ENCODE data around the gene CFDP1.

Gene CFDP1

DNA sequence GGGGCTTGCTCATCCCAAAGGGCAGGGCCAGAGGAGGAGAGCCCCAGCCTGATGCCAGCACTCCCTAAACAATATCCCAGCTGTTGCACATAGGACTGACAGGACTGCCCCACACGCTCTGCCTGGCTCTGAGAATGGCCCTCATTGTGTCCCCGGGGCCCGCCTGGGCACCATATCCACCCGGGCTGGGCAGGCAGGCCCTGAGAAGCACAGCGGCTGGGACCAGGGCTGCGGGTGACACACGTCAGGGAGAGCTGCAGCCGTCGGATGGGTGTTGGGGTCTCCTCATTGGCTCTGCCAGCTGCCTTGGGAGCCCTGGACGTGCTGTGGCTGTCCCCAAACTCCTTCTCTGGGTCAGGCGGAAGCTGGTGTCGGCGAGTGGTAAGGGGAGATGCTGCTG is 186.1 kb downstream of the CFDP1 start:
- TF ChIP-seq, protein P1, sequence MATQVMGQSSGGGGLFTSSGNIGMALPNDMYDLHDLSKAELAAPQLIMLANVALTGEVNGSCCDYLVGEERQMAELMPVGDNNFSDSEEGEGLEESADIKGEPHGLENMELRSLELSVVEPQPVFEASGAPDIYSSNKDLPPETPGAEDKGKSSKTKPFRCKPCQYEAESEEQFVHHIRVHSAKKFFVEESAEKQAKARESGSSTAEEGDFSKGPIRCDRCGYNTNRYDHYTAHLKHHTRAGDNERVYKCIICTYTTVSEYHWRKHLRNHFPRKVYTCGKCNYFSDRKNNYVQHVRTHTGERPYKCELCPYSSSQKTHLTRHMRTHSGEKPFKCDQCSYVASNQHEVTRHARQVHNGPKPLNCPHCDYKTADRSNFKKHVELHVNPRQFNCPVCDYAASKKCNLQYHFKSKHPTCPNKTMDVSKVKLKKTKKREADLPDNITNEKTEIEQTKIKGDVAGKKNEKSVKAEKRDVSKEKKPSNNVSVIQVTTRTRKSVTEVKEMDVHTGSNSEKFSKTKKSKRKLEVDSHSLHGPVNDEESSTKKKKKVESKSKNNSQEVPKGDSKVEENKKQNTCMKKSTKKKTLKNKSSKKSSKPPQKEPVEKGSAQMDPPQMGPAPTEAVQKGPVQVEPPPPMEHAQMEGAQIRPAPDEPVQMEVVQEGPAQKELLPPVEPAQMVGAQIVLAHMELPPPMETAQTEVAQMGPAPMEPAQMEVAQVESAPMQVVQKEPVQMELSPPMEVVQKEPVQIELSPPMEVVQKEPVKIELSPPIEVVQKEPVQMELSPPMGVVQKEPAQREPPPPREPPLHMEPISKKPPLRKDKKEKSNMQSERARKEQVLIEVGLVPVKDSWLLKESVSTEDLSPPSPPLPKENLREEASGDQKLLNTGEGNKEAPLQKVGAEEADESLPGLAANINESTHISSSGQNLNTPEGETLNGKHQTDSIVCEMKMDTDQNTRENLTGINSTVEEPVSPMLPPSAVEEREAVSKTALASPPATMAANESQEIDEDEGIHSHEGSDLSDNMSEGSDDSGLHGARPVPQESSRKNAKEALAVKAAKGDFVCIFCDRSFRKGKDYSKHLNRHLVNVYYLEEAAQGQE (IDR thresholded peaks at IDR 0.05; ENCODE audit: insufficient read depth in 1 of 2, low read depth in 2 of 2, low read length in 2 of 2), result no peak
- no peak for TF ChIP-seq POLR2AphosphoS5 (IDR thresholded peaks at IDR 0.05; ENCODE audit: low read depth, low read length)
- TF ChIP-seq FOXP2 (optimal IDR thresholded peaks at IDR 0.05; ENCODE audit: borderline replicate concordance, extremely low read depth, extremely low read length, insufficient read depth), result no peak
- no peak for TF ChIP-seq TAF1 (IDR thresholded peaks at IDR 0.05; ENCODE audit: borderline replicate concordance, insufficient read depth, low read length)

DNA sequence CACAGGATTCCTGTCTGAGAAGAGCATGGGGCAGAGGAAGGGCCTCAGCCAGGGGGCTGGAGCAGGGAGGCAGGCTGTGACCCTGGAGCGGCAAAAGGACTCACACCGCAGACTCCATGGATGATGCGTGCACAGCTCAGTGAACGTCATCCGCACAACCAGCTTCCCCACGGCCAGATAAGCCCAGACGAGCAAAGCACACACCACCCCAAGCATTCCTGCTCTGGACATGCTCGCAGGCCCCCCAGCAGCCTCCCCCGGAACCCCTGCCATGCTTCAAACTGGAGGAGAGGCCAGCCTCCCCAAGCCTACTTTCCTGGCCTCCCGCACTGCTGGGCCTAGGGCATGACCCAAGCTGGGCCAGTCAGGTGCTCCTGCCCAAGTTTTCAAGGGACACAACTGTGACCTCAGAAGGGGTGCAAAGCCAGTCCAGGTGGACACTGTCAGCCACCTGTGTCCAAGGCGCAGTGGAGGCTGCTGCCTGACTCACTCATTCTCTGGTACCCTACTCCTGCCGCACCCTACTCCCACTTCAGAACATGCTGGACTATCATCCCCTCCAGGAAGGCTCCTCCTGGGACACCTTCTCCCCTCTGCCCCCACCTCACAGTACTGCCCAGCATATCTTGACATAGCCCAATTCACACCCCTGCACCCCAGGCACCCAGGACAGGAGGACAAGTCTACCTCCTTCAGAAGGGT is 186.6 kb downstream of the CFDP1 start:
- TF ChIP-seq POLR2AphosphoS5 (IDR thresholded peaks at IDR 0.05; ENCODE audit: low read depth, low read length) (no peak), SIN3A (IDR thresholded peaks at IDR 0.05; ENCODE audit: borderline replicate concordance, insufficient read depth, low read length) (no peak), TAF1 (IDR thresholded peaks at IDR 0.05; ENCODE audit: borderline replicate concordance, insufficient read depth, low read length) (no peak), FOXP2 (optimal IDR thresholded peaks at IDR 0.05; ENCODE audit: borderline replicate concordance, extremely low read depth, extremely low read length, insufficient read depth) (no peak)

DNA sequence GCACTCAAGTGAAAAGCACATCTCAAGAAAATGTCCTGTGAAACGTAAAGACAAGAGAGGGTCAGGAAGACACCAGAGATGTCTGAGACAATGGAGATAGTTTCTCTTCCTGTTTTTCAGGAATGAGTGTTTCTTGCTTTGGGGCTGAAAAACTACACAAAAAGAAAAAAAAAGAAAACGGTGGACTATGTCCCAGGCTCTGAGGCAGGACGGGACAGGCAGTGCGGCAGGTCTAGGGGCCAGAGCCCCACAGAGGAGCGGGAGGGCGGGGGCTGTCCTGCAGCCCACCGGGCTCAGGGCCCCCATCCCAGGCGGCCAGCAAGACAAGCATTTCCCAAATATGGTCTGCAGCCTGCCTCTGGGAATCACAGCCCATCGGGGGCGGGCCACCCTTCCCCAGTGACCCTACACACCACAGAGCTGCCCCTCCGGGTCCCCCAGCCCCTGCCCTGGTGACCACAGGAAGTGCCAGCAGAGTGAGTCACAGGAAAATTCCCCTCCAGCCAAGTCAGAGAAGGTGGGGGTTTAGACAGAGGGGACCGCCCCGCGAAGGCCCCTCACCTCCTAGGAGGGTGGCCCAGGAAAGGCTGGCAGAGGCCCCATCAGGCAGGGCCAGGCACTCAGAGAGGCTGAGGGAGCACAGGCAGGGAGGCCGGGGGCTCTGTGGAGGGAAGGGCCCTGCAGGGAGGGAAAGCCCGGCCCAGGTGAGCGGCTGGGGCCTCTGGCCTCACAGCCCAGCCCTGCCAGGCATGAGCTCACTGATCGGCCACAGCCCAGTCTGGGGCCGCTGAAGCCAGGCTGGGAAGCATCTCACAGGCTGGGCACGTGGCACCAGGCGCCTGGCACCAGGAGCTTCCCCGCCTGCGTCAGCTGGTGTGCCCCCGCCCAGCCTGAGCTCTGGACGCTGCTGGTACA is 188.2 kb downstream of the CFDP1 start:
- TF ChIP-seq, protein P1 (IDR thresholded peaks at IDR 0.05; ENCODE audit: insufficient read depth in 1 of 2, low read depth in 2 of 2, low read length in 2 of 2), result no peak
- no peak for TF ChIP-seq SIN3A (IDR thresholded peaks at IDR 0.05; ENCODE audit: borderline replicate concordance, insufficient read depth, low read length)
- TF ChIP-seq TAF1 (IDR thresholded peaks at IDR 0.05; ENCODE audit: borderline replicate concordance, insufficient read depth, low read length), result no peak
- TF ChIP-seq POLR2AphosphoS5 (IDR thresholded peaks at IDR 0.05; ENCODE audit: low read depth, low read length), result no peak
- no peak for TF ChIP-seq FOXP2 (optimal IDR thresholded peaks at IDR 0.05; ENCODE audit: borderline replicate concordance, extremely low read depth, extremely low read length, insufficient read depth)

DNA sequence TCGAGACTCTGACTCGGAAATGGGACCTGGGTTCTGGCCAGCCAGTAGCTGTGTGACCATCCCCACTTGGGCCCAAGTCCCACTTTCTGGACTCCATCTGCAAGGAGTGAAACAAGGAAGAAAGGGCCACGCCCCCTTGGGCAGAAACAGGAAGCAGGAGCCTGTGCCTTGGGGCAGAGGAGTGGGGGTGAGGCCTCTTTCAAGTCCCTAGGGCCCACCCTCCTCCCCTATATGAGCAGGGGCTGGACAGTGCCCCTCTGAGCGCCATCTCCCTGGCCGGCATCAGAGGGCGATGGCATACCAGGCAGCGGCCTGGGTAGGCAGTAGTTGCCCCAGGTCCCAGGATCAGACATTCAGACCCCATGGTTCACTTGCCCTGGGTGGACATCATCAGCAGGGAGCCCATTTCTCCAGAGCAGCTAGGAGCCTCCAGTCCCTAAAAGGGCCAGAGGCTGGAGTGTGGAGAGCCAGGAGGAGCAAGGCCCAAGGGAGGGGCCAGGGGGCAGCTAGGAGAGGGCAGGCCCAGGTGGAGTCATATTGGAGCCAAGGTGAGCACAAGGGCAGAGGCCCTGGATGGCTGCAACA is 189.0 kb downstream of the CFDP1 start:
- no peak for TF ChIP-seq POLR2AphosphoS5 (IDR thresholded peaks at IDR 0.05; ENCODE audit: low read depth, low read length)

Data from PFSK-1 (cell line).